ENCODE data around the gene MYO1E. TPM values are rescaled to one million over a fixed set of nuclear protein-coding genes. Genes with fewer than 3 reads are reported as not detected.

Gene MYO1E
- total RNA-seq, 4 donors from 2014 or later: 49.7 to 76.1 (median 65.6) TPM

- no peak for ATAC-seq
Observed at GRCh38 chr15:59221511-59222505, 150.9 kb downstream of the MYO1E start.

GRCh38 chr15:59218710-59219109 lies 154.0 kb downstream of the MYO1E start:
- TF ChIP-seq CTCF (IDR thresholded peaks at IDR 0.05): no peak
- no peak for TF ChIP-seq POLR2A (IDR thresholded peaks at IDR 0.05)
- no peak for TF ChIP-seq POLR2AphosphoS5 (IDR thresholded peaks at IDR 0.05)
- no peak for TF ChIP-seq EP300 (IDR thresholded peaks at IDR 0.05)
- no peaks in the 10 kb centered on the region for H3K9me3 ChIP-seq
- H3K27me3 ChIP-seq: no peaks in the 10 kb centered on the region
- ATAC-seq: no peak
- H3K36me3 ChIP-seq: peaks cover 0 to 83% of the 10 kb centered on the region in 2 donors
- H3K4me1 ChIP-seq: no peaks in the 10 kb centered on the region
- no peak overlapping the region for H3K27ac ChIP-seq
- H3K4me3 ChIP-seq: no peak overlapping the region
- 60 to 89% methylated on average over 1 to 3 of the region's 3 CpGs for WGBS, 2 donors (ENCODE audit: low coverage in 1 of 2)

More at GRCh38 chr15:59221511-59222505, 150.9 kb downstream of the MYO1E start:
- Histone ChIP-seq H3K27me3 (no peaks in the 10 kb centered on the region), H3K27ac (no peak overlapping the region), H3K36me3 (peaks cover 0 to 75% of the 10 kb centered on the region in 2 donors), H3K4me3 (no peak overlapping the region), H3K4me1 (no peaks in the 10 kb centered on the region), H3K9me3 (no peaks in the 10 kb centered on the region)
- no peak for TF ChIP-seq EP300 (IDR thresholded peaks at IDR 0.05)
- TF ChIP-seq CTCF (IDR thresholded peaks at IDR 0.05): no peak
- TF ChIP-seq POLR2AphosphoS5 (IDR thresholded peaks at IDR 0.05): no peak
- no peak for TF ChIP-seq POLR2A (IDR thresholded peaks at IDR 0.05)
- 79 to 86% methylated on average over 4 of the region's 5 CpGs for WGBS, 2 donors (ENCODE audit: low coverage in 1 of 2)

- Histone ChIP-seq H3K27me3 (no peaks in the 10 kb centered on the region), H3K4me3 (no peak overlapping the region), H3K4me1 (no peaks in the 10 kb centered on the region), H3K36me3 (peaks cover 0 to 83% of the 10 kb centered on the region in 2 donors), H3K27ac (no peak overlapping the region), H3K9me3 (no peaks in the 10 kb centered on the region)
- WGBS, 2 donors (ENCODE audit: low coverage in 1 of 2): 85 to 90% methylated on average over 14 of the region's 14 CpGs
- no peak for ATAC-seq
- TF ChIP-seq POLR2AphosphoS5 (IDR thresholded peaks at IDR 0.05): no peak
- TF ChIP-seq POLR2A (IDR thresholded peaks at IDR 0.05): no peak
- no peak for TF ChIP-seq CTCF (IDR thresholded peaks at IDR 0.05)
- TF ChIP-seq EP300 (IDR thresholded peaks at IDR 0.05): no peak
Observed at GRCh38 chr15:59217876-59218498, 154.7 kb downstream of the MYO1E start.

- Histone ChIP-seq H3K36me3 (peaks cover 0 to 86% of the 10 kb centered on the region in 2 donors), H3K4me1 (no peaks in the 10 kb centered on the region), H3K9me3 (no peaks in the 10 kb centered on the region), H3K4me3 (no peak overlapping the region), H3K27ac (no peak overlapping the region), H3K27me3 (no peaks in the 10 kb centered on the region)
- no peak for ATAC-seq
- TF ChIP-seq EP300 (IDR thresholded peaks at IDR 0.05) (no peak), POLR2A (IDR thresholded peaks at IDR 0.05) (no peak), POLR2AphosphoS5 (IDR thresholded peaks at IDR 0.05) (no peak), CTCF (IDR thresholded peaks at IDR 0.05) (no peak)
- WGBS, 2 donors (ENCODE audit: low coverage in 1 of 2): 92 to 100% methylated on average over 4 to 5 of the region's 5 CpGs
Observed at GRCh38 chr15:59216911-59217310, 155.8 kb downstream of the MYO1E start.

Data from gastroesophageal sphincter (tissue), 4 donors.